HCT116 (cell line): ENCODE data around the gene ADGRB3. TPM values are rescaled to one million over a fixed set of nuclear protein-coding genes. Genes with fewer than 3 reads are reported as not detected.
A peak's percentile ranks its signal among the peaks of the same experiment; 100 is the strongest.

Source experiments
- ATAC-seq: fragments of 200-7000 bp; cut with Tn5 transposase; 2 replicates; pipeline ENCODE4 v1.9.1; 2020; ENCODE audit warnings: mild to moderate bottlenecking, moderate library complexity
- BruUV-seq: library from RNA; stranded (reverse); fragments of 400-500 nt; replicated peaks from 2 replicates; lab custom pipeline; 2021; lab: Mats Ljungman, UMichigan
- CTCF ChIA-PET: fragments of 300-600 bp; sonication (Branson Sonifier 250); formaldehyde crosslinking; loops from one replicate; lab custom pipeline; 2021; ENCODE audit warnings: antibody characterized with exemption; lab: Charles Lee
- POLR2A ChIA-PET: fragments of 300-600, 350-600 bp; sonication (Branson Sonifier 250); formaldehyde crosslinking; loops from one replicate; lab custom pipeline; 2021; ENCODE audit warnings: antibody characterized with exemption; lab: Charles Lee
- RAD21 ChIA-PET, 2 experiments: fragments of 300-600 bp; sonication (Branson Sonifier 250); formaldehyde crosslinking; loops; one replicate each; lab custom pipeline; 2023; ENCODE audit warnings: low total read pairs in 2 of 2; ENCODE audit not compliant: uncharacterized antibody in 2 of 2, unreplicated experiment in 2 of 2, low non-redundant PET in 1 of 2; lab: Charles Lee
- DNase-seq: peaks from one replicate; pipeline ENCODE4 v3.0.0-alpha.2; 2010; ENCODE audit warnings: low read depth, low spot score
- H2AFZ ChIP-seq: fragments of 200-600 bp; shearing (Covaris generic), sonication (generic); 2 replicates; pipeline ENCODE4 v1.6.1; 2017; ENCODE audit warnings: low read depth, mixed run types, mixed read lengths, antibody characterized with exemption, low read length; ENCODE audit not compliant: poor library complexity, severe bottlenecking
- H3K27ac ChIP-seq: 2 replicates; pipeline ENCODE4 v1.5.1; 2012; ENCODE audit warnings: low read depth, low read length
- H3K27me3 ChIP-seq: fragments of 200-600 bp; sonication (generic); 2 replicates; pipeline ENCODE4 v1.6.1; 2016; ENCODE audit warnings: mixed run types, low read length, mixed read lengths; ENCODE audit not compliant: insufficient read depth
- H3K36me3 ChIP-seq, 2 experiments: fragments of 200-500 bp in 1 of 2; fragments of 200-600 bp in 1 of 2; sonication (Bioruptor generic) in 1 of 2; sonication (generic) in 1 of 2; 2 replicates each; pipeline versions ENCODE4 v1.5.1 to v1.6.1; 2014 to 2016; ENCODE audit warnings: low read length in 2 of 2, inconsistent platforms in 1 of 2, mixed read lengths in 1 of 2, mixed run types in 1 of 2; ENCODE audit not compliant: insufficient read depth in 2 of 2, control insufficient read depth in 1 of 2
- H3K4me1 ChIP-seq, 2 experiments: fragments of 200-600 bp in 1 of 2; sonication (generic) in 1 of 2; 2 replicates each; pipeline versions ENCODE4 v1.5.1 to v1.6.1; 2012 to 2017; ENCODE audit warnings: low read length in 2 of 2, inconsistent platforms in 1 of 2, mild to moderate bottlenecking in 1 of 2, mixed read lengths in 1 of 2, mixed run types in 1 of 2, moderate library complexity in 1 of 2; ENCODE audit not compliant: insufficient read depth in 2 of 2, control insufficient read depth in 1 of 2
- H3K4me2 ChIP-seq: fragments of 200-600 bp; sonication (generic); 2 replicates; pipeline ENCODE4 v1.6.1; 2017; ENCODE audit warnings: mixed run types, low read length, mixed read lengths
- H3K4me3 ChIP-seq, 2 experiments: fragments of 200-600 bp in 1 of 2; sonication (generic) in 1 of 2; replicated peaks in 1 of 2; 2 replicates each; pipeline ENCODE4 v1.5.1; 2011 to 2016; ENCODE audit warnings: low read length in 2 of 2, control low read depth in 1 of 2, low read depth in 1 of 2, mild to moderate bottlenecking in 1 of 2, mixed read lengths in 1 of 2, mixed run types in 1 of 2
- H3K79me2 ChIP-seq: fragments of 200-600 bp; sonication (generic); 2 replicates; pipeline ENCODE4 v1.6.1; 2017; ENCODE audit warnings: mild to moderate bottlenecking, mixed run types, low read length, moderate library complexity, mixed read lengths; ENCODE audit not compliant: insufficient read depth
- H3K9ac ChIP-seq: fragments of 200-600 bp; sonication (generic); 2 replicates; pipeline ENCODE4 v1.6.1; 2016; ENCODE audit warnings: low read length, mixed read lengths
- H3K9me2 ChIP-seq: fragments of 200-600 bp; sonication (generic), shearing (Covaris generic); 2 replicates; pipeline ENCODE4 v1.6.1; 2017; ENCODE audit warnings: mixed run types, mild to moderate bottlenecking, moderate library complexity; ENCODE audit not compliant: insufficient read depth
- H3K9me3 ChIP-seq, 2 experiments: fragments of 200-500 bp in 1 of 2; fragments of 200-600 bp in 1 of 2; sonication (Bioruptor generic) in 1 of 2; sonication (generic) in 1 of 2; 2 replicates each; pipeline ENCODE4 v1.6.1; 2014 to 2017; ENCODE audit warnings: low read length in 2 of 2, mixed read lengths in 2 of 2, inconsistent platforms in 1 of 2, low read depth in 1 of 2, mild to moderate bottlenecking in 1 of 2, mixed run types in 1 of 2, moderate library complexity in 1 of 2; ENCODE audit not compliant: control insufficient read depth in 1 of 2, insufficient read depth in 1 of 2
- H4K20me1 ChIP-seq: fragments of 200-600 bp; sonication (generic), shearing (Covaris generic); 2 replicates; pipeline ENCODE4 v1.6.1; 2017; ENCODE audit warnings: mixed run types, mild to moderate bottlenecking, moderate library complexity; ENCODE audit not compliant: insufficient read depth
- CTCF ChIP-seq, 3 experiments: fragments of 200-600 bp in 1 of 3; sonication (generic) in 1 of 3; IDR thresholded peaks in 2 of 3; conservative IDR thresholded peaks in 1 of 3; 2 replicates each; pipeline ENCODE4 v1.5.1; 2012 to 2017; ENCODE audit warnings: low read depth in 2 of 3, low read length in 2 of 3, antibody characterized with exemption in 1 of 3, borderline replicate concordance in 1 of 3, control low read depth in 1 of 3, mild to moderate bottlenecking in 1 of 3, mixed read lengths in 1 of 3, mixed run types in 1 of 3, moderate library complexity in 1 of 3; ENCODE audit not compliant: insufficient read depth in 1 of 3
- POLR2A ChIP-seq: IDR thresholded peaks from 2 replicates; pipeline ENCODE4 v1.7.0; 2011; ENCODE audit warnings: borderline replicate concordance; ENCODE audit not compliant: insufficient read depth, insufficient read length; ENCODE audit errors: extremely low read depth
- REST ChIP-seq: IDR thresholded peaks from 2 replicates; pipeline ENCODE4 v1.6.1; 2012; ENCODE audit warnings: low read depth
- intact Hi-C: fragments of 100-400 bp; cut with micrococcal nuclease; formaldehyde crosslinking; loops from 2 replicates; pipeline ENCODE4 v1.10.0; 2022
- total RNA-seq: library from RNA; stranded (reverse); gene quantifications from one replicate; pipeline ENCODE4 v1.2.1, GENCODE V29; 2021; ENCODE audit not compliant: unreplicated experiment

The ADGRB3 gene
- total RNA-seq, 1 experiment from 2014 or later: not detected

GRCh38 chr6:68976260-68976659 lies 341.2 kb downstream of the ADGRB3 start:
- no peaks in the 10 kb centered on the region for H3K4me1 ChIP-seq
- POLR2A ChIA-PET: no interaction called here
- H4K20me1 ChIP-seq: no peaks in the 10 kb centered on the region
- no peak overlapping the region for H3K4me3 ChIP-seq
- ATAC-seq (no peak), DNase-seq (no peak)
- CTCF ChIA-PET: no interaction called here
- intact Hi-C loops: no loop called here
- no peaks in the 10 kb centered on the region for H3K36me3 ChIP-seq
- H3K27ac ChIP-seq: no peak overlapping the region
- H3K79me2 ChIP-seq: no peaks in the 10 kb centered on the region
- H3K9ac ChIP-seq: no peak overlapping the region
- no peaks in the 10 kb centered on the region for H3K27me3 ChIP-seq
- TF ChIP-seq CTCF (IDR thresholded peaks at IDR 0.05 in 2 of 3, conservative IDR thresholded peaks at IDR 0.05 in 1 of 3; ENCODE audit: borderline replicate concordance in 1 of 3, insufficient read depth in 1 of 3, low read depth in 2 of 3, low read length in 2 of 3) (0 out of 6 replicates have a peak, but pooled peaks of 1 of the 3 experiments have one; percentile 6), POLR2A (no peak), REST (no peak)
- no peak overlapping the region for H3K4me2 ChIP-seq
- no peaks in the 10 kb centered on the region for H3K9me2 ChIP-seq
- no peak overlapping the region for H2AFZ ChIP-seq
- no TSS peak for BruUV-seq
- peaks cover 0 to 8% of the 10 kb centered on the region in 2 experiments; a peak in 3 of 4 replicates for H3K9me3 ChIP-seq
- RAD21 ChIA-PET: no interaction called here
